Measurements from ENCODE around the gene PPM1N.
A peak's percentile ranks its signal among the peaks of the same experiment; 100 is the strongest.

GRCh38 chr19:45506246-45506988, 8.2 kb downstream of the PPM1N start:
- TF ChIP-seq, protein P1, sequence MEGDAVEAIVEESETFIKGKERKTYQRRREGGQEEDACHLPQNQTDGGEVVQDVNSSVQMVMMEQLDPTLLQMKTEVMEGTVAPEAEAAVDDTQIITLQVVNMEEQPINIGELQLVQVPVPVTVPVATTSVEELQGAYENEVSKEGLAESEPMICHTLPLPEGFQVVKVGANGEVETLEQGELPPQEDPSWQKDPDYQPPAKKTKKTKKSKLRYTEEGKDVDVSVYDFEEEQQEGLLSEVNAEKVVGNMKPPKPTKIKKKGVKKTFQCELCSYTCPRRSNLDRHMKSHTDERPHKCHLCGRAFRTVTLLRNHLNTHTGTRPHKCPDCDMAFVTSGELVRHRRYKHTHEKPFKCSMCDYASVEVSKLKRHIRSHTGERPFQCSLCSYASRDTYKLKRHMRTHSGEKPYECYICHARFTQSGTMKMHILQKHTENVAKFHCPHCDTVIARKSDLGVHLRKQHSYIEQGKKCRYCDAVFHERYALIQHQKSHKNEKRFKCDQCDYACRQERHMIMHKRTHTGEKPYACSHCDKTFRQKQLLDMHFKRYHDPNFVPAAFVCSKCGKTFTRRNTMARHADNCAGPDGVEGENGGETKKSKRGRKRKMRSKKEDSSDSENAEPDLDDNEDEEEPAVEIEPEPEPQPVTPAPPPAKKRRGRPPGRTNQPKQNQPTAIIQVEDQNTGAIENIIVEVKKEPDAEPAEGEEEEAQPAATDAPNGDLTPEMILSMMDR (optimal IDR thresholded peaks at IDR 0.05 in 1 of 3, IDR thresholded peaks at IDR 0.05 in 1 of 3, conservative IDR thresholded peaks at IDR 0.05 in 1 of 3; ENCODE audit: extremely low read depth in 1 of 3, insufficient read depth in 2 of 3, low read length in 3 of 3): peak; percentile 56 to 78 (median 61)
- TF ChIP-seq EZH2 (IDR thresholded peaks at IDR 0.05; ENCODE audit: low read length): no peak

Measured in keratinocyte (primary cell).